HG03095 (cell line): ENCODE measurements around the gene GOLGA8N.
"Not testable (repeated sequence)": the region's sequence is repeated elsewhere in the genome, so short reads cannot be mapped to it uniquely, and the experiment has no call there.

Experiments used
- ATAC-seq: cut with Tn5 transposase; IDR thresholded peaks from one replicate; pipeline ENCODE4 v1.9.1; 2021; ENCODE audit warnings: moderate library complexity; ENCODE audit not compliant: unreplicated experiment

GOLGA8N gene

DNA sequence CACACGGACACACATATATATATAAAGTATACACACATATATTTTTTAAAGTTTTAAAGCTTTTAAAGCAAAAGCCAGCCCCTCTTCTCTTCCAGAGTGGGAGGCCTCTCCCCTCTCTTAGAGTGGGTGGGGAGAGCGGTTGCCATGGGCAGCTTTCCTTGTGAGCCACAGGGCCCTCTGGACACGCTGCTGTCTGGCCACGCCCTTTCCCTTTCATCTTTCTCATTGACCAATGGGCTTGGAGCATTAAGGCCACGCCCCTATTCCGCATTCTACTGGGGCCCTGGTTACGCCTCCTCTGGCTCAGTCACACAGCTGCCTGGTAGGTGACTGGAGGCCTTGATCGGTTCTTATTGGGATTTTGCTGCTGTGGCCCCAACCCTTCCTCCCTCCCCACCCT, at the start of gene GOLGA8N:
Gene GOLGA8N (plus strand): TSS at position 306 of the 400 bp plus-strand sequence.
- not testable (repeated sequence) for ATAC-seq

DNA sequence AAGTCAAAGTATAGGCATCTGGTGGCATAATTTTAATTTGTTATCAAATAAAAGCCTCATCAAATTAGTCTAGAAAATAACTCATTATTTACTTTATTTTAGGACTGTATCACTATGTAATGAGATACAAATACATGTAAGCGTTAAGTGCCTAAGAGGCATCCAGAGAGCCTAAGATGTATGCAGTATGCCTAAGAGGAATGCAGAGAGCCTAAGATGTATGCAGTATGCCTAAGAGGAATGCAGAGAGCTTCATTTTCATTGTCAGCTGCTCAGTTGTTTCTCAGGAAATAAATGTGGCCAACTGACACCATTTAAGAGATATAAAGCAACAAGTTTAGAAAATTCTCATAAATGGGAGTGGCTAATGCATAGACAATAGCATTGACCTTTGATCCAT, 49.8 kb upstream of the GOLGA8N start:
- not testable (repeated sequence) for ATAC-seq

DNA sequence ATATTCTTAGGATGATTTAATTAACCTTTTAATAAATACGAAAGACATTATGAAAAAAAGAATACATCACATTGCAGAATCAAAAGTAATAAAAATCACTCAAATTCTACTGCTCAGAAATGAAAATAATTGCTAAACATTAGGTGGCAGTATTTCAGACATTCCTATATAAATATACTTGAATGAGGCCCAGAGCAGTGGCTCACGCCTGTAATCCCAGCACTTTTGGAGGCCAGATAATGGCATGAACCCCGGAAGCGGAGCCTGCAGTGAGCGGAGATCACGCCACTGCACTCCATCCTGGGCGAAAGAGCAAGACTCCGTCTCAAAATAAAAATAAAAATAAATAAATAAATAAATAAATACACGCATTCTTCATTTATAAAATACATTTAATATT, 48.1 kb upstream of the GOLGA8N start:
- ATAC-seq, result not testable (repeated sequence)

DNA sequence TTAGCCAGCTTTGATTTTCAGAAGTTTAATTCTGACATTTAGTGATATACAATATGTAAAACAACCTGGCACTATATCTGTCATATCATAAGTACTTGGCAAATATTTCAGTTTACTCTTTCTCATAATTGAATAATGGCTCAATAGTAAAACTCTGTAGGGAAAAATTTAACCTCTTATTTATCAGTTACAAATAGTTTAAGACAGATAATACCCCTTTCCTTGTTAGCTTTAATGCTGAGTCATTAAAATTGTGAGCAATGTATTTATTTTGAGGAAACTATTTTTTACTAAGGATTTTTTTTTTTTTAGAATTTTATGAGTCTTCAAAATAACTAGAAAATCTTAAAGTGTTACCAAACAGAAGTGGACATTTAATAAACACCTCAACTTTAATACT, 38.7 kb upstream of the GOLGA8N start:
- ATAC-seq, result not testable (repeated sequence)

DNA sequence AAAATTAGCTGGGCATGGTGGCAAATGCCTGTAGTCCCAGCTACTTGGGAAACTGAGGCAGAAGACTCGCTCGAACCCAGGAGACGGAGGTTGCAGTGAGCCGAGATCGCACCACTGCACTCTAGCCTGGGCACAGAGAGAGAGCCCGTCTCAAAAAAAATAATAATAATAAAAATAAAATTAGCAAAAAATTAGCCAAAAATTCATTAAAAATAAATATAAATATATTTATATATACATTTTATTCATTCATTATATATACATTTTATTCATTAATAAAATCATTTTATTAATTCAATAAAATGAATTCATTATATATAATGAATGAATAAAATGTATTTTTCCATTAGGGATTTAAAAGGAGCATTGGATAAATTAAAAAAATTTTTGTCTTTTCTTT, 31.1 kb upstream of the GOLGA8N start:
- ATAC-seq, result not testable (repeated sequence)

DNA sequence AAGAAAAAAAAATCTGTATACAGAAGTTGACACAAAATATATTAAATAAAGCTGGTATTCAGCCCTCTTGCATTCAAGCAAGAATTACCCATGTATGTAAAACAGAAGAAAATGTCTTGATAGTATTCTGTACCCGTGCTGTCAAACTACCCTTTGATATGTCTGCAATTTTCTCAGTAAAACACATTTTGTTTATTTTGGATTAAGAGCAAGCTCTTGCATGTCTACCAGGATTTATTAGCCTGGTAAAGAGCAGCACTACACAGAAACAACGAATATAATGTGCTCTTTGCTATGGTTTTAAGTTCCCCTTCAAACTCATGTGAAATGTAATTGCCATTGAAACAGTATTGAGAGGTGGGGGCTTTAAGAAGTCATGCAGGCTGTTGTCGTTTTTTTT, 24.3 kb upstream of the GOLGA8N start:
- ATAC-seq, result not testable (repeated sequence)

DNA sequence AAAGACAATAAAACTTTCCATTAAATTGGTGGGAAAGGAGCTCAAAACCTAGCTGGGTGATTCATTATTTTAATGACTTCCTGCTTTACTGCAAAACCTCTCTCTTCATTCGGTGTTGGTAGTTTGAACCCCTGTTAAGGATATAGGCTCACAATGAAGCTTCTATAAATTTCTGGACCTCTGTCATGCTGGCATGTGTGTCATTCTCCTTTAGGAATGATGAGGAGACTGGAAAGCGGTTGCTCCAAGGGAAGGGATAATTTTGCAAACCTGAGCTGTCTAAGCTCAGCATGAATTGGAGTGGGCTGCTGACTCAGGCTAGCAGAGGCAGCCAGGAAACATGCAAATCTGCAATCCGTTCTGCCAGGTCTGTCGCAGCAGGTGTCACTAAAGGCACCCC, 14.8 kb upstream of the GOLGA8N start:
- ATAC-seq, result not testable (repeated sequence)

DNA sequence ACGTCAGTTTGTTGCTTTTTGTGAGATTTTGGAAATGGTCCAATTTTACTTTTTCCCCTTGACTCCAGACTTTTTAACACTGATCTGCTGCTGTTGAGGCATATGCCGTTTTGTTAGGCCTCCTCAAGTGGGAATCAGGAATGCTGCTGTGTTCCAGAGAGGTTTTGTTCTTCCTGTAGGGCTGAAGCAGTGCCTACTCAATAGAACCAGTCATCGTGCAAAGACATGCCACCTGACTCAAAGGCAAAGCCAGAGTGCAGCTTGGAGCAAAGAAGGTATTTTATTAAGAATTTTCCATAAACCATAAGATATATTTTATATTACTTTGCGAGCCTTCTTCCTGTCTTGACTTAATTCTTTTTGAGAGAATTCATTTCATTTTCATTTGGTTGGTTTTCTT, 7.4 kb upstream of the GOLGA8N start:
- ATAC-seq, result not testable (repeated sequence)

DNA sequence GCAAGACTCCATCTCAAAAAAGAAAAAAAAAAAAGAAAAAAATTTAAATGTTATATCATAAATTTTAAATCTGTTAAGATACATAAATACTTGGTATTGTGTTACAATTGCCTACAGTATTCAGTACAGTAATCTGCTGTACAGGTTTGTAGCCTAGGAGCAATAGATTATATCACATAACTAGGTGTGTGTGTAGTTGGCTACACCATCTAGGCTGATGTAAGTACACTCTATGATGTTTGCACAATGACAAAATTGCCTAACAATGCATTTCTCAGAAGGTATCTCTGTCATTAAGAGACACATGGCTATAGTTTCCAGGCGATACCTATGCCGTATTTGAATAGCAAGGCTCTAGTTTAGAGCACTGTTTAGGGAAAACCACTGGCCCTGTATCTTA, 16.3 kb downstream of the GOLGA8N start:
- ATAC-seq, result not testable (repeated sequence)

DNA sequence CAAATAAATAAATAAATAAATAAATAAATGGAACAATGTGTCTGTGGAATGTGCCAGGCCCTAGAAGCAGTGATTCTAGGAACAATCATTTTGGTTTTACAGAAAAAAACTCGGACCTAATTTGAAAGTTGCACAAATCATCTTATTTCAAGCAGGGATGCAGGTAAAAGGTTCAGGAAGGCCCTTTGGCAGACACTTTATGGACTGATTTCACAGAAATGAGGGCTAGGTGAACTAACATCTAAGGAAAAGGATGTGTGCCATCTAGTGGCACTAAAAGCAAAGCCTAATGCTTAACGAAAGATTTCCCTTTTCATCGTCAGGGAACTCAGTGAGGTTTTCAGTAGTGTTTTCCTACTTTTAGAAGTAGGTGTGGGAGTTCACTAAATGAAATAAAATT, 17.5 kb downstream of the GOLGA8N start:
- ATAC-seq, result not testable (repeated sequence)

DNA sequence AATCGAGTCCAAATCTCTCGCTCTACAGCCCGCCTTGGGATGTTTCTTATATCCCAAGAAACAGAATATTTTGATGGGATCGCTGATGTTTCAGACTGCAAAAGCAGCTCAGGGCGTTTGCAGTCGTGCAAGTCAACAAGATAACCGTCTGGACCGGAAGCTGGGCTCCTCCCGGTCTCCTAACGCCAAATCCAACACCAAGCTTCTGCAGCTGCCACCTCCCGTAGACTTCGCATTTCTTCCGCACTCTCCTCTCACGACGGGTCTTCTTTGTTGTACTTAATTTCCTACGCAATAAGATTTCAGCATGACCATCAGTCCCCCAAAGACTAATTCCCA, 21.4 kb downstream of the GOLGA8N start:
- peak; percentile 31 for ATAC-seq

DNA sequence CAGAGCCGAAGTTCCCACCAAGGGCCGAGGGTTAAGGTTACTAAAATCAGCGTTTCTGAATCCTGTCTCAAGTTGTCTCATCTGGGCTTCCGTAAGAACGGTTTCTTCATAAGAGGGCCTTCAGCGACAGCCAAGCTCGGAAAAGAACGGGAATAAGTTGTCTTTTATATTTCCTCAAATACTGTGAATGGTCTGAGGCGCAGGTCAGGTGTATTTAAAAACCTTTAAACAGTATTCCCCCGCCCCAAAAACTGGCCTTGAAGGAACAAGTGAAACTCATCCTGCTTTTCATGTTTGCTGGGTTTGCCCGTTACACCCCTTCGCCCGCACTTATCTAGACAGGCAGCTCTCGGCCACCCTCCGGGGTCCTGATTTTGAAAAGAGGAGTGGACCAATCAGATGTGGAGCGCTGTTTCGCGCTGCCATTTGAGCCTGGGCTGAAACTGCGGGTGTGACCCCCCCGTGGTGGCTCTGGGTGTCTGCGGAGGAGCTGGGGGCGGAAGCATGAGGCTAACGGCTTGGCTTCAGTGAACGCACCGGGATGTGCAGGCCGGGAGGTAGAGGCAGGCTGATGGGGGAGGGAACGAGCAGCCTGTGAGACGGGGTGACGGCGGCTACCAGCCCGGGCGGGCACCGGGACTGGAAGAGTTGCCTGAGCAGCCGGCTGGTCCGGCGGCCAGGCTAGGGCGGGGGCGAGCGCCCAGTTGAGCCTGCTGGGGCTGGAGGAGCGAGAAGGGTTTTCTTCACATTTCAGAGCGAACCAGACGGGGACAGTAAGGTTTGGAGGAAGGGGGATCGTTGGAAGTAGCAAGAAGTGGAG, 22.0 kb downstream of the GOLGA8N start, which contains the start of gene ARHGAP11A:
Gene ARHGAP11A (plus strand): TSS at position 454 of the 820 bp plus-strand sequence. CDS start 708 bp downstream, outside the sequence.
- ATAC-seq, result peak; percentile 73

DNA sequence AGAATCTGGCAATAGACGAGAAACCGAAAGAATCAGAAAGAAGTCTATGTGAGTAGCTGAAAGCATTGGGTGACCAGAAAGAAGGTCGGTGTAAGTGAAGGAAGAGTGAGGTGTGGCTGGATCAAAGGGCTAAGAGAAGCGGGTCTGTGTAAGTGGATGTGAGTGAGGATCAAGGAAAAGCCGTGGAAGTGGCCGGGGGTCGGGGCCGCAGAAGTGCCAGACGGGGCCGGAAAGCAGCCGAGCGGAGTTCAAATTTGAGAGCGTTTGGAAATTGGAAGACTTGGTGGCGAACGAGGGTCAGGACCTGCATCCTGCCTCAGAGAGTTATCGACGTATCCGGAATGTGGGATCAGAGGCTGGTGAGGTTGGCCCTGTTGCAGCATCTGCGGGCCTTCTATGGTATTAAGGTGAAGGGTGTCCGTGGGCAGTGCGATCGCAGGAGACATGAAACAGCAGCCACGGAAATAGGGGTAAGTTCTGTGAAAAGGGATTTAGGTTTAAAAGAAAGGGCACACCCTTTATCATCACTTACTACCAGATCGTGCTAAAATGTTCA, 22.7 kb downstream of the GOLGA8N start:
- peak; percentile 4 for ATAC-seq

DNA sequence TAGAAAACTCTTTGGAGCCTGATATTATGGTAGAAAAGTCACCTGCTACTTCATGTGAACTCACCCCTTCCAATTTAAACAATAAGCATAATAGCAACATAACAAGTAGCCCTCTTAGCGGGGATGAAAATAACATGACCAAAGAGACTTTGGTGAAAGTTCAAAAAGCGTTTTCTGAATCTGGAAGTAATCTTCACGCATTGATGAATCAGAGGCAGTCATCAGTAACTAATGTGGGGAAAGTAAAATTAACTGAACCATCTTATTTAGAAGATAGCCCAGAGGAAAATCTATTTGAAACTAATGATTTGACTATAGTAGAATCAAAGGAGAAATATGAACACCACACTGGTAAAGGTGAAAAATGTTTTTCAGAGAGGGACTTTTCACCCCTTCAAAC, 43.2 kb downstream of the GOLGA8N start:
- ATAC-seq, result no peak

DNA sequence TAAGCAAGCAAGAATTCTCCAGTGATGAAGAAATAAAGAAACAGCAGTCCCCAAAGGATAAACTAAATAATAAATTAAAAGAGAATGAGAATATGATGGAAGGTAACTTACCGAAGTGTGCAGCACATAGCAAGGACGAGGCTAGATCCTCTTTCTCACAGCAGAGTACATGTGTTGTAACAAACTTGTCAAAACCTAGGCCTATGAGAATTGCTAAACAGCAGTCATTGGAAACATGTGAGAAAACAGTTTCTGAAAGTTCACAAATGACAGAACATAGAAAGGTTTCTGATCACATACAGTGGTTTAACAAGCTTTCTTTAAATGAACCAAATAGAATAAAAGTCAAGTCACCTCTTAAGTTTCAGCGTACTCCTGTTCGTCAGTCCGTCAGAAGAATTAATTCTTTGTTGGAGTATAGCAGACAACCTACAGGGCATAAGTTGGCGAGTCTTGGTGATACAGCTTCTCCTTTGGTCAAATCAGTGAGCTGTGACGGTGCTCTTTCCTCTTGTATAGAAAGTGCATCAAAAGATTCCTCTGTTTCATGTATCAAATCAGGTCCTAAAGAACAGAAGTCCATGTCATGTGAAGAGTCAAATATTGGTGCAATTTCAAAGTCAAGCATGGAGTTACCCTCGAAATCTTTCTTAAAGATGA, 43.8 kb downstream of the GOLGA8N start:
- ATAC-seq, result no peak

DNA sequence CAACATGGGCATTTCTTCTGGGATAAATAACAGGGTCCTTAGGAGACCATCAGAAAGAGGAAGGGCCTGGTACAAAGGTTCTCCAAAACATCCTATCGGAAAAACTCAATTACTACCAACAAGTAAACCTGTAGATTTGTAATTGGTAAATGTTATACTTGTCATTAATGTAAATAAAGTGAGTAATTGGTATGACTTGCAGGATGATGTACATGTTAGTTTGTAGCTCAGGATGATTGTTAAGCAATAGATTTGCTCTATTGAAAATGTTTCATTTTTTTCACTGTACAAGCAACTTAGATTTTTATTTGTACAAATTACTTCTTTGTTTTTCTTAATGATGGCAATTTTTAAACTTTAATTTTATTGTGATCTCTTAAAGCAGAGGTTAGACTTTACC, 44.4 kb downstream of the GOLGA8N start:
- ATAC-seq, result no peak

DNA sequence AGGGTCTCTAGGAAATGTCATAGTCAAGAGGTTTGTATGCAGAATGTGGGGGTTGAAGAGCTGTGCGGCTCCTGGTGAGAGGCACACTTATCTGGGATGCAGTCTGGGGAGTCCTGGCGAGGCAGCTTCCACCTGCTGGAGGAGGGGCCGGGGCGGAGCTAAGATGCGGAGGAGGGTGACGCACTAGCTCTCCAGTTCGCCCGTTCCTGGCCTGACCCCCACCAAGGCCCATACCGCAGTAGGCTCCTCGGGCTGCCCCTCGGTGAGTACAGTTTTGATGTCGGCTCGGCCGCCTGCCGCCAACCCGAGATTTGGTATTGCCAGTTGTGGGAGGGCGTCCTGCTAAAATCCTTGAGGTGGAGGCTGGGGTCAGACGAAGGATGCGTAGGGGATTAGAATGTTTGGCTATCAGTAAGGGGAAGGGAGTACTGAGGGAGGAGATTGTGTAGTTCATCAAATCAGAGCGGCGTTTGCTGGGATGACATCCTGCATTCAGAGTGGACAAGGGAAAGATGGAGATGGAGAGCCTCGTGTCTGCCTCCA, 48.3 kb downstream of the GOLGA8N start, which contains the start of gene SCG5:
Gene SCG5 (plus strand): TSS at position 194 of the 543 bp plus-strand sequence. CDS start 1,883 bp downstream, outside the sequence.
- ATAC-seq, result no peak

DNA sequence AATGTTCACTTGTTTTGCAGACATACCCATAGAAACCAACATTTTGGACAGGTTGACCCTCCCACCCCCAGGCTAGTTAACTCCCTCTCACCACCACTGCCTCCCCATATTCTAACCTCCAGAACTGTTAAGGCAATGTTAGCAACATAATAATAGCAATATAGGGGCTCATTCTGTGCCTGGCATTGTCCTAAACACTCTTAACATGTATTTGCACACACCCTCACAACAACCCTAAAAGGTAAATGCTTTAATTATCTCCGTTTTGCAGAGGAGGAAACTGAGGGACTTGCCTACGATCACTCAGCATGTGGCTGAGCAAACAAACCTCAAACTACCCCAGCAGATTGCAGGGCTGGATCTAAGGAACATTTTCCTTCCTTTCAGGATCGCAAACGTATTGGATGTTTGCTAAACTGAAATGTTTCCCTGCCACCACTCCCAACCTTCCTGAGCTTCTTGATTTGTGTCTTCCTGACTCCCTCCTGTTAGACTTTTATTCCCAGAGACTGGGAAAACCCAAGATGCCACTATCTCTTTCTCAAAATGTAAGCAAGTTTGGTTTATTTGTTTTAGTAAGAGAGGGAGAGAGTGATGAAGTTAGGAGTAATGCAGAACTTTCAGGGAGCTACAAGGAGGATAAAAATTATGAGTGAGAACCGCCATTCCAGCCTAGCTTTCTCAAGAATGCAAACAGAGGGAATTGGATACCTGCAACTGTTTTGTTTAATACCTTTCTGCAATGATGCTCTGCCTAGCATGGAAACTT, 49.6 kb downstream of the GOLGA8N start:
- ATAC-seq, result no peak

DNA sequence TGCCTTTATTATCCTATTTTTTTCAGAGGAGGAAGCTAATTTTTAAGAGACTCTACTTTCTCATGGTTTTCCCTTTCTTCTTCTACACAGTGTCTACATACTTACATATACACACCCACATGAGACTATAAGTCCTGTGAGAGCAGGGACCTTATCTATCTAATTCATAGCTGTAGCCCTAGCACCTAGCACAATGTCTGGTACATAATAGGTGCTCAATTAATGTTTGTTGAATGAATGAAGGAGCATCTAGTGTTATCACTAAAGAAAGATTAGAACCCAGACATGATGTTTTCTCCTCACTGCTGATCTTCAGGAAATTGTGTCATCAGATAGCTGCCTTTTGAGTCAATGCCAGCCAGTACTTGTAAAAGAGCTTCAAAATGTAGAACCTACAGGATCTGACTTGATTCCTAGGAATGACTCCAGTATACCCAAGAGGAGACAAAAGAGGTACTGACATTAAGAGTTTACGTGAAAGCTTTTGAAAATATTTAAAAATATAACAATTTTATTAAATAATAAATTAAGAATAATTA, 50.7 kb downstream of the GOLGA8N start:
- no peak for ATAC-seq

DNA sequence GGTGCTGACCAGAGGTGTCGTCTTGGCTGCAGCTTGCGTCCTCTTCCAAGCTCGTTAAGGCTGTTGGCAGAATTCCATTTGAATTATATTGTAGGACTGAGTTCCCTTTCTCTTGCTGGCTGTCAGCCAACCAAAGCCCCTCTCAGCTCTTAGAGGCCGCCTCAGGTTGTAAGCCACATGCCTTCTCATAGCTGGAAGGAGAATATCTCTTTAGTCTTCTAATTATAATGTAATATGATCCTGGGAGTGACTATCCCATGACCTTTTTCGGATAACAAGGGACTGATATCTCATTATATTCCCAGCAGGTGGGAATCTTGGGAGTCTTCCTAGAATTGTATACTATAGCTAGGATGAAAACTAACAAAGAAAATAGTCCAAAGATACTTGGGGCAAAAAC, 53.0 kb downstream of the GOLGA8N start:
- ATAC-seq, result no peak
